Pancreas (tissue), 10 donors: ENCODE data around the gene IMMP2L. TPM values are rescaled to one million over a fixed set of nuclear protein-coding genes. Genes with fewer than 3 reads are reported as not detected.

Experiments
- ATAC-seq, 4 donors: fragments of 200-7000 bp; cut with Tn5 transposase; one replicate each; pipeline versions ENCODE4 v1.8.0 to v1.9.1; 2020; ENCODE audit warnings: mild to moderate bottlenecking in 4 of 4, moderate library complexity in 4 of 4
- DNase-seq, 6 donors: peaks; one replicate each; pipeline ENCODE4 v3.0.0-alpha.2; 2020
- FAIRE-seq: peaks from 2 replicates; lab custom pipeline; 2012; peaks lifted over from hg19 to GRCh38; lab: Jason Lieb, UNC
- H3K27ac ChIP-seq, 4 donors: fragments of 200-600 bp; sonication (generic); 1 replicate in 3 of 4; 2 replicates in 1 of 4; pipeline versions ENCODE4 v1.5.0 to v1.8.0; 2020
- H3K27me3 ChIP-seq, 4 donors: fragments of 200-600 bp; one replicate each; pipeline ENCODE4 v1.8.0; 2021
- H3K36me3 ChIP-seq, 3 donors: fragments of 200-600 bp; sonication (generic) in 1 of 3; one replicate each; pipeline versions ENCODE4 v1.5.0 to v1.8.0; 2020 to 2021
- H3K4me1 ChIP-seq, 3 donors: fragments of 200-600 bp; one replicate each; pipeline ENCODE4 v1.8.0; 2021
- H3K4me3 ChIP-seq, 4 donors: fragments of 200-600 bp; sonication (generic) in 2 of 4; one replicate each; pipeline versions ENCODE4 v1.5.0 to v1.8.0; 2020 to 2021
- H3K9me3 ChIP-seq, 4 donors: fragments of 200-600 bp; one replicate each; pipeline ENCODE4 v1.8.0; 2021
- CTCF ChIP-seq, 4 donors: fragments of 200-600 bp; sonication (generic) in 3 of 4; IDR thresholded peaks; one replicate each; pipeline versions ENCODE4 v1.5.0 to v1.8.0; 2021; ENCODE audit warnings: antibody characterized with exemption in 4 of 4
- WGBS, 2 donors: extraction: QIAGEN DNeasy Blood & Tissue Kit; methylation state at CpG; one replicate each; pipeline ENCODE4 v1.1.7; 2013; 5-methylcytosine and 5-hydroxymethylcytosine counted together
- intact Hi-C, 3 donors: fragments of 100-400 bp; cut with DNase I; formaldehyde crosslinking; loops; one replicate each; pipeline versions ENCODE4 v1.11.1 to v1.14.2; 2022
- polyA plus RNA-seq, 2 donors: library from polyadenylated mRNA; stranded (reverse); fragments of 200-250 nt; gene quantifications; one replicate each; pipeline ENCODE4 v1.2.3, GENCODE V29; 2013
- total RNA-seq, 6 donors: library from RNA; stranded (reverse); fragmentation: NEBNext Ultra II Directional in 4 of 6; extraction: Animal tissue kit (Norgen Biotek cat#: 25700) in 4 of 6; gene quantifications; one replicate each; pipeline versions ENCODE4 v1.2.1 to v1.2.4, GENCODE V29; 2021 to 2023
- donor health status: healthy with polysubstance abuse.
- donor health status: DM: no; HTN: no; CAD: no; lungs with moderate emphysema.
- donor health status: DM: no; HTN: no; CAD: no.
- donor health status: control.
- donor health status: control.
- donor health status: Bipolar disorder and iron deficiency.
- donor health status: DM: yes; HTN: yes; CAD: no.
- donor health status: DM: no; HTN: no; CAD: no.
- donor health status: DM: no; HTN: no; CAD: no.
- donor health status: DM: yes; HTN: yes; CAD: no.

The IMMP2L gene
- total and polyA plus RNA-seq, 8 donors, result 7.3 to 30.0 (median 12.9) TPM

DNA sequence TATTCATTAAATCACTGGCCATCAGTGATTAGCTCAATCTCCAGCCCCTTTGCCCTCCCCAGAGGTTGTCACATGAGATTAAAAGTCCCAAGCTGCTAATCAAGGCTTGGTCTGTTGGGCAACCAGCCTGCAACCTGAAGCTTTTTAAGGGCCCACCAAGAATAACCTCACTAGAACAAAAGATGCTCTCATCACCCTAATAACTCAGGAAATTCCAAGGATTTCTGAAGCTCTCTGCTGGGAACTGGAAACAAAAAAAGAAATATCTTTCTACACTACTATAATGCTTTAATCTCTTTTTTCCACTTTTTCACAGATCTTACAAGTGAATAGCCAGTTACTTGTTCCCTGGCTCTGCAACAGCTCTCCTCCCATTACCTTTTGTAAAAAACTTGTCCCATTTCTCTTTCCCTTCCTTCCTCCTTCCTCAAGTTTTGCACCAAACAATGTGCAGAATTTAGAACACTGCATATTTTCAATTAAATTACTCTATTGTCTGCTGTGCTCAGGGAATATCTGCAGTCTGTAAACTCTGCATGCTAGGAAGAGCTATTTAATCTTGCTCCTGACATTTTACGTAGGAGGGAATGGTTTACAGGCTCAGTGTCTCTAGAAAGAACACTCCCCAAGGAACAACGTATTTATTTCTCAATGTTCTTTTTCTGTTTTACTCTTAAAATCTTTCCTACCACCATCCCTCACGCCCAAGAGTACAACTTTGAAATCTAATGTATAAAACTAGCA is 169.1 kb downstream of the IMMP2L start:
- Histone ChIP-seq H3K9me3 (no peaks in the 10 kb centered on the region), H3K36me3 (no peaks in the 10 kb centered on the region), H3K27ac (no peak overlapping the region), H3K4me1 (no peaks in the 10 kb centered on the region), H3K4me3 (no peak overlapping the region), H3K27me3 (no peaks in the 10 kb centered on the region)
- 68 to 75% methylated on average over 3 of the region's 3 CpGs for WGBS, 2 donors
- intact Hi-C loops, result no loop called here
- TF ChIP-seq CTCF (IDR thresholded peaks at IDR 0.05), result no peak
- FAIRE-seq (no peak), DNase-seq (no peak), ATAC-seq (peak in 2 of 4 donors; percentile 8 to 60)

DNA sequence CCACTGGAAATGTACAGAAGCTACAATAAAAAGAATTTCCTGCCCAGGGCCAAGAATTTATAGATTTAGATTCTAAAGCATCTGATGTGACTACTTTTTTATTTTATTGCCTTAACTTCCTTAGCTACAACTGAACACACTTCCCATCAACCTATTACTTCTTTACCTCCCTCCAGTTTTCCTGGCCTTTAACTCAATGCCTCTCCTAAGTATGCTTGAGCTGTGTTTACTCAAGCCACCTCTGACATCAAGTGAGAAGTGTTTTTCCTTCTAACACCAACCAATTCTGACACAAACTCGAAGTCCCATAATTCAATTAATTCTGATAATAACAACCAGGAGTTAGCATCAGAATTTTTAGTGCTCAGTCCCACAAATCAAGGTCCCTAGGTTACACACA is 170.0 kb downstream of the IMMP2L start:
- no peak for ATAC-seq
- WGBS, 2 donors, result 44% methylated on average over 1 of the region's 1 CpG
- intact Hi-C loops, result no loop called here
- DNase-seq, result no peak
- H3K36me3 ChIP-seq, result no peaks in the 10 kb centered on the region
- H3K9me3 ChIP-seq, result no peaks in the 10 kb centered on the region
- H3K4me1 ChIP-seq, result no peaks in the 10 kb centered on the region
- no peak for FAIRE-seq
- no peak overlapping the region for H3K4me3 ChIP-seq
- H3K27me3 ChIP-seq, result no peaks in the 10 kb centered on the region
- TF ChIP-seq CTCF (IDR thresholded peaks at IDR 0.05), result no peak
- no peak overlapping the region for H3K27ac ChIP-seq

- Histone ChIP-seq H3K27ac (no peak overlapping the region), H3K27me3 (no peaks in the 10 kb centered on the region), H3K4me3 (no peak overlapping the region), H3K4me1 (no peaks in the 10 kb centered on the region), H3K9me3 (no peaks in the 10 kb centered on the region), H3K36me3 (no peaks in the 10 kb centered on the region)
- no peak for TF ChIP-seq CTCF (IDR thresholded peaks at IDR 0.05)
- WGBS, 2 donors, result 96 to 98% methylated on average over 4 of the region's 4 CpGs
- intact Hi-C loops, result no loop called here
- FAIRE-seq (no peak), DNase-seq (no peak), ATAC-seq (no peak)
Observed at GRCh38 chr7:111390000-111390399, 172.3 kb downstream of the IMMP2L start.

GRCh38 chr7:111388912-111389311 is 173.4 kb downstream of the IMMP2L start:
- no peaks in the 10 kb centered on the region for H3K4me1 ChIP-seq
- no peak for FAIRE-seq
- H3K27me3 ChIP-seq, result no peaks in the 10 kb centered on the region

More at GRCh38 chr7:111388912-111389311, 173.4 kb downstream of the IMMP2L start:
- Histone ChIP-seq H3K4me3 (no peak overlapping the region), H3K9me3 (no peaks in the 10 kb centered on the region), H3K36me3 (no peaks in the 10 kb centered on the region), H3K27ac (no peak overlapping the region)
- 94 to 98% methylated on average over 2 of the region's 2 CpGs for WGBS, 2 donors
- no peak for DNase-seq
- ATAC-seq, result no peak
- intact Hi-C loops, result no loop called here
- no peak for TF ChIP-seq CTCF (IDR thresholded peaks at IDR 0.05)
